Ovary (tissue), 9 donors: ENCODE data around the gene EN2. TPM values are rescaled to one million over a fixed set of nuclear protein-coding genes. Genes with fewer than 3 reads are reported as not detected.

Experiments
- DNase-seq, 5 donors: peaks; one replicate each; pipeline ENCODE4 v3.0.0-alpha.2; 2019 to 2020
- H3K27ac ChIP-seq, 2 donors: fragments of 200-600 bp; one replicate each; pipeline versions ENCODE4 v1.5.1 to v1.8.0; 2019 to 2022
- H3K27me3 ChIP-seq: fragments of 200-600 bp; one replicate; pipeline ENCODE4 v1.8.0; 2022
- H3K36me3 ChIP-seq: fragments of 200-600 bp; sonication (generic); one replicate; pipeline ENCODE4 v1.5.1; 2019
- H3K4me1 ChIP-seq: one replicate; pipeline ENCODE4 v1.8.1; 2013; ENCODE audit warnings: mild to moderate bottlenecking, moderate library complexity; ENCODE audit not compliant: insufficient read depth
- H3K4me3 ChIP-seq: fragments of 200-600 bp; sonication (generic); one replicate; pipeline ENCODE4 v1.5.1; 2017
- H3K9me3 ChIP-seq, 2 donors: fragments of 200-600 bp in 1 of 2; sonication (generic) in 1 of 2; one replicate each; pipeline versions ENCODE4 v1.5.1 to v1.8.1; 2013 to 2019; ENCODE audit warnings: mild to moderate bottlenecking in 1 of 2, moderate library complexity in 1 of 2
- CTCF ChIP-seq, 3 donors: fragments of 450-650 bp in 2 of 3; fragments of 200-600 bp in 1 of 3; IDR thresholded peaks; one replicate each; pipeline versions ENCODE4 v1.5.1 to v1.8.0; 2016 to 2022; ENCODE audit warnings: antibody characterized with exemption in 3 of 3, mild to moderate bottlenecking in 1 of 3
- EP300 ChIP-seq: sonication (generic); formaldehyde crosslinking; IDR thresholded peaks from one replicate; pipeline ENCODE4 v1.6.1; 2017; ENCODE audit warnings: antibody characterized with exemption
- POLR2A ChIP-seq: fragments of 450-650 bp; IDR thresholded peaks from one replicate; pipeline ENCODE4 v1.6.1; 2017; ENCODE audit warnings: antibody characterized with exemption, mild to moderate bottlenecking, moderate library complexity
- WGBS, 3 donors: extraction: QIAGEN DNeasy Blood & Tissue Kit in 1 of 3; methylation state at CpG; one replicate each; pipeline versions ENCODE4 v1.1.5 to v1.1.7; 2013 to 2017; 5-methylcytosine and 5-hydroxymethylcytosine counted together
- intact Hi-C, 4 donors: fragments of 100-400 bp; cut with DNase I; formaldehyde crosslinking; loops; one replicate each; pipeline versions ENCODE4 v1.11.0 to v1.15.1; 2022 to 2023
- polyA plus RNA-seq, 2 donors: library from polyadenylated mRNA; stranded (reverse); fragments of 200-250 nt in 1 of 2; fragments of 350-450 nt in 1 of 2; fragmentation: Illumina TruSeq in 1 of 2; extraction: RNeasy Lipid Tissue Mini Kit (QIAGEN cat#74804) in 1 of 2; gene quantifications; one replicate each; pipeline ENCODE4 v1.2.3, GENCODE V29; 2013 to 2014
- total RNA-seq, 7 donors: library from RNA; depleted of rRNA in 2 of 7; stranded (reverse); fragments of >200 nt in 2 of 7; fragmentation: NEBNext Ultra II Directional in 3 of 7; extraction: Animal tissue kit (Norgen Biotek cat#: 25700) in 3 of 7; gene quantifications; one replicate each; pipeline versions ENCODE4 v1.1.0 to v1.2.4, GENCODE V29; 2016 to 2023
- donor health status: DM: no; HTN: no; CAD: no; lungs with moderate emphysema.
- donor health status: DM: no; HTN: no; CAD: no.
- donor health status: Bipolar disorder and iron deficiency.
- donor health status: DM: yes; HTN: yes; CAD: no.
- donor health status: DM: no; HTN: no; CAD: no.
- donor health status: DM: yes; HTN: yes; CAD: no.

Gene EN2
- total and polyA plus RNA-seq, 9 donors: 0.15 to 1.8 (median 0.77) TPM; not detected in 1

- Histone ChIP-seq H3K27ac (no peak overlapping the region), H3K27me3 (no peaks in the 10 kb centered on the region), H3K4me1 (no peaks in the 10 kb centered on the region), H3K4me3 (no peak overlapping the region), H3K9me3 (no peaks in the 10 kb centered on the region), H3K36me3 (no peaks in the 10 kb centered on the region)
- TF ChIP-seq CTCF (IDR thresholded peaks at IDR 0.05) (no peak), POLR2A (no peak), EP300 (no peak)
- intact Hi-C loops: no loop called here
- 87 to 91% (median 89%) methylated on average over 17 of the region's 17 CpGs for WGBS, 3 donors
- DNase-seq: no peak
Measured at GRCh38 chr7:155411718-155412415, 46.1 kb upstream of the EN2 start.

GRCh38 chr7:155412416-155413253, 45.3 kb upstream of the EN2 start:
- TF ChIP-seq EP300 (no peak), CTCF (IDR thresholded peaks at IDR 0.05) (no peak), POLR2A (no peak)
- Histone ChIP-seq H3K9me3 (no peaks in the 10 kb centered on the region), H3K27me3 (no peaks in the 10 kb centered on the region), H3K4me3 (no peak overlapping the region), H3K4me1 (no peaks in the 10 kb centered on the region), H3K36me3 (no peaks in the 10 kb centered on the region), H3K27ac (no peak overlapping the region)
- intact Hi-C loops: no loop called here
- DNase-seq: no peak
- 37 to 43% (median 38%) methylated on average over 25 of the region's 25 CpGs for WGBS, 3 donors

- DNase-seq: no peak
- no peak overlapping the region for H3K4me3 ChIP-seq
- H3K9me3 ChIP-seq: no peaks in the 10 kb centered on the region
- WGBS, 3 donors: 74 to 81% (median 79%) methylated on average over 24 of the region's 24 CpGs
- no peaks in the 10 kb centered on the region for H3K27me3 ChIP-seq
- H3K27ac ChIP-seq: no peak overlapping the region
- H3K36me3 ChIP-seq: no peaks in the 10 kb centered on the region
- intact Hi-C loops: no loop called here
- TF ChIP-seq CTCF (IDR thresholded peaks at IDR 0.05) (no peak), EP300 (no peak), POLR2A (no peak)
- no peaks in the 10 kb centered on the region for H3K4me1 ChIP-seq
Measured at GRCh38 chr7:155414547-155415492, 43.1 kb upstream of the EN2 start.

- Histone ChIP-seq H3K27ac (no peak overlapping the region), H3K36me3 (no peaks in the 10 kb centered on the region), H3K4me1 (no peaks in the 10 kb centered on the region), H3K4me3 (no peak overlapping the region), H3K9me3 (no peaks in the 10 kb centered on the region), H3K27me3 (no peaks in the 10 kb centered on the region)
- TF ChIP-seq CTCF (IDR thresholded peaks at IDR 0.05) (no peak), EP300 (no peak), POLR2A (no peak)
- DNase-seq: no peak
- WGBS, 3 donors: 86 to 89% (median 87%) methylated on average over 17 of the region's 17 CpGs
- intact Hi-C loops: no loop called here
Measured at GRCh38 chr7:155416646-155417380, 41.1 kb upstream of the EN2 start.
